ENCODE results near the gene PRDX2. TPM values are rescaled to one million over a fixed set of nuclear protein-coding genes. Genes with fewer than 3 reads are reported as not detected.

The PRDX2 gene
- total RNA-seq, 1 donor from 2014 or later, result 497 TPM

GRCh38 chr19:12837225-12837624 lies 35.6 kb upstream of the PRDX2 start:
- TF ChIP-seq, protein P1, sequence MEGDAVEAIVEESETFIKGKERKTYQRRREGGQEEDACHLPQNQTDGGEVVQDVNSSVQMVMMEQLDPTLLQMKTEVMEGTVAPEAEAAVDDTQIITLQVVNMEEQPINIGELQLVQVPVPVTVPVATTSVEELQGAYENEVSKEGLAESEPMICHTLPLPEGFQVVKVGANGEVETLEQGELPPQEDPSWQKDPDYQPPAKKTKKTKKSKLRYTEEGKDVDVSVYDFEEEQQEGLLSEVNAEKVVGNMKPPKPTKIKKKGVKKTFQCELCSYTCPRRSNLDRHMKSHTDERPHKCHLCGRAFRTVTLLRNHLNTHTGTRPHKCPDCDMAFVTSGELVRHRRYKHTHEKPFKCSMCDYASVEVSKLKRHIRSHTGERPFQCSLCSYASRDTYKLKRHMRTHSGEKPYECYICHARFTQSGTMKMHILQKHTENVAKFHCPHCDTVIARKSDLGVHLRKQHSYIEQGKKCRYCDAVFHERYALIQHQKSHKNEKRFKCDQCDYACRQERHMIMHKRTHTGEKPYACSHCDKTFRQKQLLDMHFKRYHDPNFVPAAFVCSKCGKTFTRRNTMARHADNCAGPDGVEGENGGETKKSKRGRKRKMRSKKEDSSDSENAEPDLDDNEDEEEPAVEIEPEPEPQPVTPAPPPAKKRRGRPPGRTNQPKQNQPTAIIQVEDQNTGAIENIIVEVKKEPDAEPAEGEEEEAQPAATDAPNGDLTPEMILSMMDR (conservative IDR thresholded peaks at IDR 0.05), result no peak
- H3K27me3 Mint-ChIP-seq, result peaks cover 89% of the 10 kb centered on the region
- no peaks in the 10 kb centered on the region for H3K9me3 Mint-ChIP-seq
- DNase-seq (ENCODE audit: extremely low spot score, unreplicated experiment), result no peak
- H3K27ac Mint-ChIP-seq, result no peak overlapping the region
- peaks cover 38% of the 10 kb centered on the region for H3K4me1 Mint-ChIP-seq (ENCODE audit: unreplicated experiment)
- H3K36me3 Mint-ChIP-seq, result peaks cover 3% of the 10 kb centered on the region
- no peak overlapping the region for H3K4me3 Mint-ChIP-seq

DNA sequence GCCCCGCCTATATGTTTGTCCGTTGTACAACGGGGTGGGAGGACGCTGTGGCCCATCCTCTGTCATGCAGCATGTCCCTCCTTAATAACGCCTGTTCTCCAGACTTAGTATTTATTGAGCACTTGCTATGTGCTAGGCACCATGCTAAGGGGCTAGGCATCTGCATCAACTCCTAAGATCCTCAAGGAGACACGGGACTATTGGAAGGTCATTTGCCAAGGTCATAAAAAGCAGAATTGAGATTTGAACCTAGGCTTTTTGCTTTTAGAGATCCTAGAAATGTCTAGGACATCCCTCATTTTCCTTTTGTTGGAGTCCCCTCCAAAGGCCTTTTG lies 34.9 kb upstream of the PRDX2 start:
- Mint-ChIP-seq H3K9me3 (no peaks in the 10 kb centered on the region), H3K27ac (no peak overlapping the region), H3K27me3 (peaks cover 90% of the 10 kb centered on the region), H3K4me3 (peak overlapping the region; percentile 40), H3K36me3 (peaks cover 3% of the 10 kb centered on the region), H3K4me1 (ENCODE audit: unreplicated experiment) (peaks cover 33% of the 10 kb centered on the region)
- TF ChIP-seq, protein P1 (conservative IDR thresholded peaks at IDR 0.05), result no peak
- no peak for DNase-seq (ENCODE audit: extremely low spot score, unreplicated experiment)

- H3K27ac Mint-ChIP-seq, result no peak overlapping the region
- peaks cover 3% of the 10 kb centered on the region for H3K36me3 Mint-ChIP-seq
- TF ChIP-seq, protein P1 (conservative IDR thresholded peaks at IDR 0.05), result no peak
- peak overlapping the region; percentile 73 for H3K4me3 Mint-ChIP-seq
- H3K27me3 Mint-ChIP-seq, result peaks cover 90% of the 10 kb centered on the region
- H3K4me1 Mint-ChIP-seq (ENCODE audit: unreplicated experiment), result peaks cover 23% of the 10 kb centered on the region
- DNase-seq (ENCODE audit: extremely low spot score, unreplicated experiment), result no peak
- no peaks in the 10 kb centered on the region for H3K9me3 Mint-ChIP-seq
These were observed 33.6 kb upstream of the PRDX2 start for GRCh38 chr19:12834976-12835757.

DNA sequence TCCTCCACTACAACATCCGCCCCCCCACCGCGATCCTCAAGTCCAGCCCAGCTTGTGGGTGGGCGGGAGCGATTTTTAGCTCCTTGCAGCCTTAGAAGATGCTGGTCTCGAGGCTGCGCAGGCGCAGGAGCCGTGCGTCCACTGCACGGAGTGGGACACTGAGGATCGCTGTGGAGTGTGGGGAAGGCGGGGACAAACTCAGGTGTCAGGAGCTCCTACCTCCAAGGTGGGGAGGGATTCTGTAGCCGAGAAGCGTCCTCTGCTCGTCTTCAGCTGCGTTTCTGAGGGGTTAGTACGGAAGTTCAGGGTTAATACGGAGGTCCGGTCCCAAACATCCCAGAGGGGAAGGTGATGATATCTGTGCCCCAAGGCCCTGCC lies 33.0 kb upstream of the PRDX2 start, which contains the start of gene RTBDN:
RTBDN (minus strand) TSS at position 14 of the 378 bp plus-strand sequence. CDS start 4,600 bp downstream, outside the sequence.
- peak within 1 kb of the TSS; percentile 73 for H3K4me3 Mint-ChIP-seq
- no peak for DNase-seq (ENCODE audit: extremely low spot score, unreplicated experiment)
- H3K27me3 Mint-ChIP-seq, result peaks cover 90% of the 10 kb centered on the region
- H3K9me3 Mint-ChIP-seq, result no peaks in the 10 kb centered on the region
- H3K4me1 Mint-ChIP-seq (ENCODE audit: unreplicated experiment), result peaks cover 19% of the 10 kb centered on the region
- peaks cover 3% of the 10 kb centered on the region for H3K36me3 Mint-ChIP-seq
- TF ChIP-seq, protein P1 (conservative IDR thresholded peaks at IDR 0.05), result no peak
- no peak within 1 kb of the TSS for H3K27ac Mint-ChIP-seq

GRCh38 chr19:12833738-12834565 lies 32.4 kb upstream of the PRDX2 start:
- TF ChIP-seq, protein P1 (conservative IDR thresholded peaks at IDR 0.05), result no peak
- no peak for DNase-seq (ENCODE audit: extremely low spot score, unreplicated experiment)
- Mint-ChIP-seq H3K4me3 (peak overlapping the region; percentile 73), H3K36me3 (peaks cover 3% of the 10 kb centered on the region), H3K27ac (no peak overlapping the region), H3K27me3 (peaks cover 90% of the 10 kb centered on the region), H3K9me3 (no peaks in the 10 kb centered on the region), H3K4me1 (ENCODE audit: unreplicated experiment) (peaks cover 13% of the 10 kb centered on the region)
